GM18499 (cell line): ENCODE results near the gene ORC3.
A peak's percentile ranks its signal among the peaks of the same experiment; 100 is the strongest.
"Not testable (repeated sequence)": the region's sequence is repeated elsewhere in the genome, so short reads cannot be mapped to it uniquely, and the experiment has no call there.

Experiments used
- ATAC-seq: cut with Tn5 transposase; IDR thresholded peaks from one replicate; pipeline ENCODE4 v1.9.1; 2021; ENCODE audit warnings: moderate number of reproducible peaks; ENCODE audit not compliant: insufficient read depth, unreplicated experiment

The ORC3 gene

GRCh38 chr6:87687296-87687695, 97.4 kb downstream of the ORC3 start:
- no peak for ATAC-seq

GRCh38 chr6:87687893-87688292, 98.0 kb downstream of the ORC3 start:
- not testable (repeated sequence) for ATAC-seq

DNA sequence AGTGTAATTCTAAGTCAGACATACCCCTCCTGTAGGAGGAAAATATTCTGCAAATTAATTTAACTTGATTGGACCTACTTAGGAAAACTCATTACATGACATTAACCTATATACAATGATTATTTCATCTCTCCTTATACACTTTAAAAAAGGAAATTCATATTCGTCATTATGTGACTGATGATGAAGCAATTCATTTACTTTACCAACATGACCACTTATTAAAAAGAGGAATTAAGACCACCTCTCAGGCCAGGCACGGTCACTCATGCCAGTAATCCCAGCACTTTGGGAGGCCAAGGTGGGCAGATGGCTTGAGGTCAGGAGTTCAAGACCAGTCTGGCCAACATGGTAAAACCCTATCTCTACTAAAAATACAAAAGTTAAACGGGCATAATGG, 100.5 kb downstream of the ORC3 start:
- no peak for ATAC-seq

GRCh38 chr6:87692086-87692485, 102.2 kb downstream of the ORC3 start:
- no peak for ATAC-seq

GRCh38 chr6:87696817-87697216, 106.9 kb downstream of the ORC3 start:
- not testable (repeated sequence) for ATAC-seq

- no peak for ATAC-seq
Observed at GRCh38 chr6:87697581-87698546, 107.9 kb downstream of the ORC3 start.

- ATAC-seq = no peak
Observed at GRCh38 chr6:87698547-87699006, 108.6 kb downstream of the ORC3 start.

DNA sequence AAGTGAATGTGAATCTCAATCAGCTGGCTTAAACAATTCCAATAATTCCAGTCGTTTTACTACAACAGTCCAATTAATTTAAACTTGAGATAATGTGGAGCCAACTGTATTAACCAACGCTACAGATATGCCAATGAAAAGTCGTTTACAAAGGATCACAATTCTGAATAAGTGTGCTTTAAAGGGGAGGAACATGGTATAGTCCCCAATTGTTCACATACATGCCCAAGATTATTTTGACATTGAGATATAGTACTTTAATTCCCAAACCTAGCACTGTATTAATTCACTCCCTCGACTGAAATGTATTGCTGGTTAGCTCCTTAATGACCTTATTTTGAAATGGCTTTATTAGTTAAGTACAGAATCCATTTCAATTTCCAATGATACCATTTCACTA, 109.6 kb downstream of the ORC3 start:
- no peak for ATAC-seq

DNA sequence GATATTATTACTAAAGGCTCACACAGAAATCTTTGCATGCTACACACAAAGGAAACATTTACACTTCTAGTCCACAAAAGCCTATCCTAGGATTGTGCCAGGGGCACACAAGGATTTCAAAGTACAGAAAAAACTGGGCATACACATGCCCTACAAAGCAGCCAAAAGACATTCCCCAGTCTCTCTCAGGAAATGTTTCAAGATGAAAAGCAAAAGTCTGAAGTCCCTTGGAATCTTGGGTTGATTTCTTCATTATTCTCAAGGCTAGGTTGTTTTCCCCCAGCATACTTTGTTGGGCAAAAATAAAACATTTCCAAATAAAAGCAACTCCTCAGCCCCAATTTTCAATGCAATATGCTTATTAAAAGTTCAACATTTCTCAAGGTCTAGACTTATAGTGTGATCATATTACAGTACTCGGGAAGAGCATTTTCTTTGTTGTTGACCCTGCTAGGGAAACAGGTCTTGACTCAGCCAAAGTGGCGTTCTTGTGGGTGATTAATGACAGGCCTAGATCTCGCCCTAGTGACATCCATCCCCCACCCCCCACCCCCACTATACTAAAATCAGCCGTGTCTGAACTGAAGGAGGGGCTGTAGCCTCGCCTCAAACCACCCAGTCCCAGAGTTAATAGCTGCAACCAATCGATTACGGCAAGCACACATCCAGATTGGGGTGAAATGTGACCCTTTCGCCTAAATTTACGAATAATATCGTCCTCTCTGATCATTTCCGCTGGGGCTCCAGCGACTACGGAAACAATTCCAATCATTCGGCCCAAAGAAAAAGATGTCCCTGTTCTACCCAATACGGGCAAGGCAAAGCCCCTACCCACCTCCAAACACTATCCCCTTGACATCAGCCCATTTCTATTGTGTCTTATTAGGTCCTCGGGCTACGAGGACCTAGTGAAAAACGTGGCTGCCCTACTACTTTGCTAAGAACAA, 110.7 kb downstream of the ORC3 start:
- no peak for ATAC-seq

- ATAC-seq = no peak
Observed at GRCh38 chr6:87701344-87701675, 111.4 kb downstream of the ORC3 start.

GRCh38 chr6:87701676-87702588, 112.0 kb downstream of the ORC3 start, which contains the start of gene AKIRIN2:
Gene AKIRIN2 (minus strand): TSS chr6:87702233. CDS start chr6:87701684, 549 bp downstream.
- peak; percentile 49 for ATAC-seq

- ATAC-seq = no peak
Observed at GRCh38 chr6:87702589-87702945, 112.6 kb downstream of the ORC3 start.

- ATAC-seq = not testable (repeated sequence)
Observed at GRCh38 chr6:87703039-87703438, 113.1 kb downstream of the ORC3 start.

DNA sequence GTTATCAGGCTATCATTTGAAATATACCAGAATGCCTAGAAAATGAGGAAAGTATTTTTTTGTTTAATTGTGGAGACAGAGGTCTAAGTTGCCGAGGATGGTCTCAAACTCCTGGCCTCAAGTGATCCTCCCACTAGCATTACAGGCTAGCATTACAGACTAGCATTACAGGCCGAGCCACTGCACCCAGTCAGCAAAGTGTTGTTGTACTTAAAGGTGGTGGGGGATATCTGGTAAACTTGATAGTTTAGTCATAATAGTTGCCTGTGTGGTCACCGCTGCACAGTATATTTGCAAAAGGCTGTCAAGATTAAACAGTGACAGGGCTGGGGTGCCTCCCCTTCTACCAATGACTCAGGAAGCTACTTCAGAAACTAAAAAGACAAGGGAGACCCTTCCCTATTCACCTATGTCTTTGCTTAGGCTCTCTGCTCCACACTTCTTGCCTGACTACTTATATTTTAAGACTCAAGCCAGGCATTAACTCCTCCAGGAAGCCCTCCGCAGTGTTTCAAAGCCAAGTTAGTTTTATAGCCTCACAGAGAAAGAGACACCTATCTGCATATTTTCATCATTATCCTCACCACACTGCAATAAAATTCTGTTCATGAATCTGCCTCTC, 115.2 kb downstream of the ORC3 start:
- ATAC-seq = peak; percentile 59

GRCh38 chr6:87706187-87706966, 116.4 kb downstream of the ORC3 start:
- no peak for ATAC-seq

GRCh38 chr6:87708581-87709427, 118.9 kb downstream of the ORC3 start:
- not testable (repeated sequence) for ATAC-seq

- ATAC-seq = no peak
Observed at GRCh38 chr6:87710090-87710489, 120.2 kb downstream of the ORC3 start.

DNA sequence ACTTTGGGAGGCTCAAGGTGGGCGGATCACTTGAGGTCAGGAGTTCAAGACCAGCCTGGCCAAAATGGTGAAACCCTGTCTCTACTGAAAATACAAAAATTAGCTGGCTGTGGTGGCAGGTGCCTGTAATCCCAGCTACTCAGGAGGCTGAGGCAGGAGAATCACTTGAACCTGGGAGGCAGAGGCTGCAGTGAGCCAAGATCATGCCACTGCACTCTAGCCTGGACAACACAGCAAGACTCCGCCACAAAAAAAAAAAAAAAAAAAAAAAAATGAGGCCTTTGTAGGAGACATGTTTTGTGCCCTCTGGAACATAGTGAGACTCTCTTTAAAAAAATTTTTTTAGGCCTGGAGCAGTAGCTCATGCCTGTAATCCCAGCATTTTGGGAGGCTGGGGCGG, 122.8 kb downstream of the ORC3 start:
- ATAC-seq = not testable (repeated sequence)
